ENCODE measurements around the gene TPM2. TPM values are rescaled to one million over a fixed set of nuclear protein-coding genes. Genes with fewer than 3 reads are reported as not detected.

The TPM2 gene
- total RNA-seq, 1 experiment from 2014 or later: 7.0 TPM

DNA sequence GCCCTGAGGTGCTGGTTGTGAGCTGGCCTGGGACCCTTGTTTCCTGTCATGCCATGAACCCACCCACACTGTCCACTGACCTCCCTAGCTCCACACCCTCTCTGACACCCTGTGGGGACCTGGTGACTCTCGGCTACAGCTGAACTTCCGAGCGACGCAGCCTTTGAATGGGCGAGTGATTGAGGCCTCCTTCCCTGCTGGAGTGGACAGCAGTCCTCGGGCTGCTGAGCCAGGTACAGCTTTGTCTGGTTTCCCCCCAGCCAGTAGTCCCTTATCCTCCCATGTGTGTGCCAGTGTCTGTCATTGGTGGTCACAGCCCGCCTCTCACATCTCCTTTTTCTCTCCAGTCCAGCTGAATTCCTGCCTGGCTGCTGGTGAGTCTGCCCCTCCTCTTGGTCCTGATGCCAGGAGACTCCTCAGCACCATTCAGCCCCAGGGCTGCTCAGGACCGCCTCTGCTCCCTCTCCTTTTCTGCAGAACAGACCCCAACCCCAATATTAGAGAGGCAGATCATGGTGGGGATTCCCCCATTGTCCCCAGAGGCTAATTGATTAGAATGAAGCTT, 9.9 kb downstream of the TPM2 start:
- intact Hi-C loops (cut with micrococcal nuclease): no loop called here
- BruUV-seq (replicated peaks): no TSS peak
- CTCF ChIA-PET: no interaction called here

DNA sequence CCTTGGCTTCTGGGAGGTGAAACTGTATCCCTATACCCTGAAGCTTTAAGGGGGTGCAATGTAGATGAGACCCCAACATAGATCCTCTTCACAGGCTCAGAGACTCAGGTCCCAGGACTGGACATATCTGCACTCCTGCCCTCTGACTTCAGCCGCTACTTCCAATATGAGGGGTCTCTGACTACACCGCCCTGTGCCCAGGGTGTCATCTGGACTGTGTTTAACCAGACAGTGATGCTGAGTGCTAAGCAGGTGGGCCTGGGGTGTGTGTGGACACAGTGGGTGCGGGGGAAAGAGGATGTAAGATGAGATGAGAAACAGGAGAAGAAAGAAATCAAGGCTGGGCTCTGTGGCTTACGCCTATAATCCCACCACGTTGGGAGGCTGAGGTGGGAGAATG, 10.6 kb downstream of the TPM2 start:
- no peaks in the 10 kb centered on the region for H4K20me1 ChIP-seq (ENCODE audit: low read length)
- no peak overlapping the region for H3K4me2 ChIP-seq (ENCODE audit: low read length)
- no peak for ATAC-seq
- intact Hi-C loops (cut with micrococcal nuclease): no loop called here
- no TSS peak for BruUV-seq (replicated peaks)
- H3F3A ChIP-seq (ENCODE audit: low read length, unreplicated experiment): no peaks in the 10 kb centered on the region
- CTCF ChIA-PET: no interaction called here
- H3K9ac ChIP-seq (ENCODE audit: low read length): no peak overlapping the region
- no peaks in the 10 kb centered on the region for H3K9me3 ChIP-seq (ENCODE audit: low read length)
- DNase-seq: no peak
- no peak overlapping the region for H3K27ac ChIP-seq (ENCODE audit: low read length)
- H3K4me3 ChIP-seq (ENCODE audit: low read length): no peak overlapping the region
- no peaks in the 10 kb centered on the region for H3K9me2 ChIP-seq (replicated peaks; ENCODE audit: low read length)
- POLR2A ChIA-PET (ENCODE audit: unreplicated experiment): no interaction called here
- H3K79me2 ChIP-seq (ENCODE audit: low read length): no peaks in the 10 kb centered on the region
- H3K36me3 ChIP-seq (ENCODE audit: low read depth, low read length): no peaks in the 10 kb centered on the region
- no peak overlapping the region for H2AFZ ChIP-seq (ENCODE audit: low read length)
- no peaks in the 10 kb centered on the region for H3K4me1 ChIP-seq (ENCODE audit: insufficient read depth, low read length)
- TF ChIP-seq EZH2phosphoT487 (IDR thresholded peaks at IDR 0.05; ENCODE audit: borderline replicate concordance, low read length) (no peak), EZH2 (IDR thresholded peaks at IDR 0.05; ENCODE audit: low read length, unreplicated experiment) (no peak)
- TF ChIP-seq, protein P1, sequence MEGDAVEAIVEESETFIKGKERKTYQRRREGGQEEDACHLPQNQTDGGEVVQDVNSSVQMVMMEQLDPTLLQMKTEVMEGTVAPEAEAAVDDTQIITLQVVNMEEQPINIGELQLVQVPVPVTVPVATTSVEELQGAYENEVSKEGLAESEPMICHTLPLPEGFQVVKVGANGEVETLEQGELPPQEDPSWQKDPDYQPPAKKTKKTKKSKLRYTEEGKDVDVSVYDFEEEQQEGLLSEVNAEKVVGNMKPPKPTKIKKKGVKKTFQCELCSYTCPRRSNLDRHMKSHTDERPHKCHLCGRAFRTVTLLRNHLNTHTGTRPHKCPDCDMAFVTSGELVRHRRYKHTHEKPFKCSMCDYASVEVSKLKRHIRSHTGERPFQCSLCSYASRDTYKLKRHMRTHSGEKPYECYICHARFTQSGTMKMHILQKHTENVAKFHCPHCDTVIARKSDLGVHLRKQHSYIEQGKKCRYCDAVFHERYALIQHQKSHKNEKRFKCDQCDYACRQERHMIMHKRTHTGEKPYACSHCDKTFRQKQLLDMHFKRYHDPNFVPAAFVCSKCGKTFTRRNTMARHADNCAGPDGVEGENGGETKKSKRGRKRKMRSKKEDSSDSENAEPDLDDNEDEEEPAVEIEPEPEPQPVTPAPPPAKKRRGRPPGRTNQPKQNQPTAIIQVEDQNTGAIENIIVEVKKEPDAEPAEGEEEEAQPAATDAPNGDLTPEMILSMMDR (conservative IDR thresholded peaks at IDR 0.05; ENCODE audit: low read depth, low read length): no peak
- H3K27me3 ChIP-seq (ENCODE audit: low read length): no peaks in the 10 kb centered on the region

More for the DNA sequence above, 9.9 kb downstream of the TPM2 start:
- no peaks in the 10 kb centered on the region for H3F3A ChIP-seq (ENCODE audit: low read length, unreplicated experiment)
- no peaks in the 10 kb centered on the region for H3K9me2 ChIP-seq (replicated peaks; ENCODE audit: low read length)
- no peaks in the 10 kb centered on the region for H3K79me2 ChIP-seq (ENCODE audit: low read length)
- H3K27me3 ChIP-seq (ENCODE audit: low read length): no peaks in the 10 kb centered on the region
- no peak for ATAC-seq
- no peak overlapping the region for H3K27ac ChIP-seq (ENCODE audit: low read length)
- H3K36me3 ChIP-seq (ENCODE audit: low read depth, low read length): no peaks in the 10 kb centered on the region
- H3K4me1 ChIP-seq (ENCODE audit: insufficient read depth, low read length): no peaks in the 10 kb centered on the region
- TF ChIP-seq EZH2 (IDR thresholded peaks at IDR 0.05; ENCODE audit: low read length, unreplicated experiment) (no peak), EZH2phosphoT487 (IDR thresholded peaks at IDR 0.05; ENCODE audit: borderline replicate concordance, low read length) (no peak)
- TF ChIP-seq, protein P1 (conservative IDR thresholded peaks at IDR 0.05; ENCODE audit: low read depth, low read length): no peak
- H3K9me3 ChIP-seq (ENCODE audit: low read length): no peaks in the 10 kb centered on the region
- H3K4me2 ChIP-seq (ENCODE audit: low read length): no peak overlapping the region
- no peak overlapping the region for H2AFZ ChIP-seq (ENCODE audit: low read length)
- POLR2A ChIA-PET (ENCODE audit: unreplicated experiment): no interaction called here
- no peak for DNase-seq
- H4K20me1 ChIP-seq (ENCODE audit: low read length): no peaks in the 10 kb centered on the region
- H3K9ac ChIP-seq (ENCODE audit: low read length): no peak overlapping the region
- no peak overlapping the region for H3K4me3 ChIP-seq (ENCODE audit: low read length)

DNA sequence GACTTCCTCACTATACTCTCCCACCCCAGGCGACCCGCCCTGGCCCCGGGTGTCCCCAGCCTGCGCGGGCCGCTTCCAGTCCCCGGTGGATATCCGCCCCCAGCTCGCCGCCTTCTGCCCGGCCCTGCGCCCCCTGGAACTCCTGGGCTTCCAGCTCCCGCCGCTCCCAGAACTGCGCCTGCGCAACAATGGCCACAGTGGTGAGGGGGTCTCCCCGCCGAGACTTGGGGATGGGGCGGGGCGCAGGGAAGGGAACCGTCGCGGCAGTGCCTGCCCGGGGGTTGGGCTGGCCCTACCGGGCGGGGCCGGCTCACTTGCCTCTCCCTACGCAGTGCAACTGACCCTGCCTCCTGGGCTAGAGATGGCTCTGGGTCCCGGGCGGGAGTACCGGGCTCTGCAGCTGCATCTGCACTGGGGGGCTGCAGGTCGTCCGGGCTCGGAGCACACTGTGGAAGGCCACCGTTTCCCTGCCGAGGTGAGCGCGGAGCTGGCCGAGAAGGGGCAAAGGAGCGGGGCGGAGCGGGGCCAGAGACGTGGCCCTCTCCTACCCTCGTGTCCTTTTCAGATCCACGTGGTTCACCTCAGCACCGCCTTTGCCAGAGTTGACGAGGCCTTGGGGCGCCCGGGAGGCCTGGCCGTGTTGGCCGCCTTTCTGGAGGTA, 13.9 kb downstream of the TPM2 start:
- DNase-seq (no peak), ATAC-seq (peak; percentile 35; the same call in 1 of the 2 replicates)
- H3F3A ChIP-seq (ENCODE audit: low read length, unreplicated experiment): no peaks in the 10 kb centered on the region
- no peak overlapping the region for H3K4me3 ChIP-seq (ENCODE audit: low read length)
- H4K20me1 ChIP-seq (ENCODE audit: low read length): no peaks in the 10 kb centered on the region
- H3K27me3 ChIP-seq (ENCODE audit: low read length): no peaks in the 10 kb centered on the region
- no peaks in the 10 kb centered on the region for H3K36me3 ChIP-seq (ENCODE audit: low read depth, low read length)
- no peak overlapping the region for H2AFZ ChIP-seq (ENCODE audit: low read length)
- intact Hi-C loops (cut with micrococcal nuclease): no loop called here
- peaks cover 6% of the 10 kb centered on the region; the same call in 1 of the 2 replicates for H3K4me1 ChIP-seq (ENCODE audit: insufficient read depth, low read length)
- H3K27ac ChIP-seq (ENCODE audit: low read length): no peak overlapping the region
- H3K4me2 ChIP-seq (ENCODE audit: low read length): no peak overlapping the region
- ChIA-PET POLR2A (ENCODE audit: unreplicated experiment) (no interaction called here), CTCF (interaction anchor here (0.6 kb wide), 1 partner anchor 1649 kb away, joined by 3 read pairs; no protein-coding TSS in a partner anchor)
- H3K9me3 ChIP-seq (ENCODE audit: low read length): no peaks in the 10 kb centered on the region
- TF ChIP-seq EZH2phosphoT487 (IDR thresholded peaks at IDR 0.05; ENCODE audit: borderline replicate concordance, low read length) (no peak), EZH2 (IDR thresholded peaks at IDR 0.05; ENCODE audit: low read length, unreplicated experiment) (no peak)
- TF ChIP-seq, protein P1 (conservative IDR thresholded peaks at IDR 0.05; ENCODE audit: low read depth, low read length): no peak
- no peak overlapping the region for H3K9ac ChIP-seq (ENCODE audit: low read length)
- H3K9me2 ChIP-seq (replicated peaks; ENCODE audit: low read length): no peaks in the 10 kb centered on the region
- no TSS peak for BruUV-seq (replicated peaks)
- no peaks in the 10 kb centered on the region for H3K79me2 ChIP-seq (ENCODE audit: low read length)
